SW480 (cell line): ENCODE measurements around the gene CREB5.
A peak's percentile ranks its signal among the peaks of the same experiment; 100 is the strongest.

ENCODE experiments used
- DNase-seq: peaks from one replicate; pipeline ENCODE4 v3.0.0-alpha.2; 2016; ENCODE audit warnings: low spot score

The CREB5 gene

DNA sequence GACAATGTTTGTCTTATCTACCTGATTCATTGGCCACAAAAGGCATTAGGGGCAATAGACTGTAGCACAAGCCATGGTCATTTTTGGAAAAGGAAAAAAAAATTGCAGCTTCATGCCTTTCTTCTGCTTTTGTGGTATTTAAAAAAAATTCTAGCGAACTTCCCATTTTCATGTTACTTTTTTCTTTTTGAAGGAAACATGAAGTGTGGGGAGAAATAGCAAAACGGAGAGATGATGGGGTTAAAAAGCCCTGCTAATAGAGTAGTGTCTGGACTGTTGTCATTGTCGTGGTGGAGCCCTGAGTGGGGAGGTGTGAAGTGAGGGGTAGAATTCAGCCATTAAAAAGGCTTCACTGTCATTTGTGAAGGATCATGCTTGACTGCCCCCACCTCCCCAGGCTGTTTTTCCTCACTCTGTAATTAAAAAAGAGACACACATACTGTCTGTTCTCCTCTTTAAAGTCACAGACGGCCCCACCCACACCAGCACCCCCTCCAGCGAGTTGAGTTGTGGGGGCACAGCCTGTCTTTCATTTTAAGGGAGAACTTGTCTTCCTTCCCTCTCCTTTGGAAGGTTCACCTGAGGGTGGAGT lies 272.4 kb downstream of the CREB5 start:
- DNase-seq = no peak

DNA sequence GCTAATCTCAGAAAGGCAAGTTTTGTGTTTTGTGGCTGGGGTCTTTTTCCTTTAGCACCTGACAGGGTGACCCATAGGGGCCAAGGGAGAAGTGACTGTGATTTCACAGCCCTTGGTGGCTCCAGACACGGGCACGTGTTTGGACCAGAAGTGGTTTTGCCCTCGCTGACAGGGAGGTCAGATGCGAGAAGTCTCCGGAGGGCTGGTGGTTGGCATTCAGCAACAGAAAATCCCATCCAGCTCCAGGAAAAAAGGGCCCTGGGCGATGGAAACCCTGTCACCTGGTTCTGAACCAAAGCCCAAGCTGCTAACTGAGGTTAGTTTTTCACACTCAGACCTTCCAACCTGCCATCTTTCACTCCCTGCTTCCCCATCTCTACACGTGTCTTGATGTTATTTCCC lies 272.9 kb downstream of the CREB5 start:
- no peak for DNase-seq

DNA sequence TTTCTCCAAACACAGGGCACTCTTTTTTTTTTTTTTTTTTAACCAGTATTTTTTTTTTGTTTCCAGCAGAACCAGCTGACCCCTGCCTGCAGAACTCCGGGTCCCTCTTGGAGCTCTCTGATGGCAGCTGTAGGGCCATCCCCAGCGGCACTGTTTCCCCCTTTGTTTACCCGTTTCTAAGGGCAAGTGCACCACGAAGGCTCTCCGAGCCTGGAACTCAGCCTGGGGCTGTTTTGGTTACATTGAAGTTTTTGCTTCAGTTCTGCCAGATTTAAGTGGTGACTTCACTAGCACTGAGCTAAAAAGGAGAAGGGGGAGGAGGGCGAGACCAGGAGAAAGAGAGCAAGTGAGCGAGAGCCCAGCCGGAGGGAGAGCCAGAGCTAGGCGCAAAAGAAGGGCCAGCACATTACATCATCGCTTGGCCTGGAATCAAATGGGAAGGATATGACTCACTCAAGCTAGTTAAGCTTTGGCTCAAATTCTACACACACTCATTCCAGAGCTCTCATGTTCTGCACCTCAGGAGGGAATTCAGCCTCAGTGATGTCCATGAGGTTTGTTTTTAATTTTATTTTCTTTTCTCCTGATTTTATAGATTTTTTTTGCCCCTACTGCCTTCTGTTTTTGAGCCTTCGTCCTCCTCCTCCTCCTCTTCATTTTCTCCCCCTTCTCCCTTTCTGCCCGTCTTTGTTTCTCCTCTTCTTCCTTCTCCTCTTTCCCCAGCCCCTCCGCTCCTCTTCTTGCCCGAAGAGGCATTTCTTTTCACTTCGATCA lies 273.5 kb downstream of the CREB5 start:
- DNase-seq = peak; percentile 95

DNA sequence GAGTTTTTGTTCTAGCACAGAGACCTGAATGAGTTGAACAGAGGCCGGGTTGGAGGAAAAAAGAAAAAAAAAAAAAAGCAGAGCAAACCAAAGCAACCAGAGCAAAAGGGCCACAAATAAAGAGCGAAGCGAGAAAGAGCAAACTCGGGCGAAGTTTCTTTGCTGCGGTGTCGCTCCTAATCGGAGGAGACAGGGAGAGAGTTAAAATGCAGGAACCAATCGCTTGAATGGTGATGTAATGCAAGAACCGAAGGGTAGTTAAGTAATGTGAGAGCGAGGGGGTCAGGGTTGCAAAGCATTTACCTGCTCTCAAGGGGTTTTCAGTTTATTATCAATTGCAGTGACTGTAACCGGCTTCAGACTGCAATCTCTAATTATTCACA lies 274.1 kb downstream of the CREB5 start:
- no peak for DNase-seq

DNA sequence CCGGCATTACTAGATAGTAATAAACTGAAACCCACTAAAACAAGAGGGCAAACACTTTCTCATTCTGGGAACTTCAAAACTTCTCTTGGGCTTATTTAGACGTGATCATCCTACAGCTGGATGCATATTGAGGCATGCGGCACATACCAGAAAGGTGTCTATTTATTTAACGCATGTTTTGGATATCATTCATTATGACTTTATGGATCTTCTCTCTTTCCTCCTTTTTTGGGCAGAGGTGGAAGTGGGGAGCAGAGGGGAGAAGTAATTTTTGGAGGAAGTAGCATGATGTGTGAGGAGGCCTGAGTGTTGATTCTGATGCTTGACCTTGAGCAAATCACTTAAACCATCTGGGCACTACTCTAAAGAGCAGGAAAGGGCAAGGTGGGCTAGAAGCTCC lies 275.2 kb downstream of the CREB5 start:
- DNase-seq = no peak

DNA sequence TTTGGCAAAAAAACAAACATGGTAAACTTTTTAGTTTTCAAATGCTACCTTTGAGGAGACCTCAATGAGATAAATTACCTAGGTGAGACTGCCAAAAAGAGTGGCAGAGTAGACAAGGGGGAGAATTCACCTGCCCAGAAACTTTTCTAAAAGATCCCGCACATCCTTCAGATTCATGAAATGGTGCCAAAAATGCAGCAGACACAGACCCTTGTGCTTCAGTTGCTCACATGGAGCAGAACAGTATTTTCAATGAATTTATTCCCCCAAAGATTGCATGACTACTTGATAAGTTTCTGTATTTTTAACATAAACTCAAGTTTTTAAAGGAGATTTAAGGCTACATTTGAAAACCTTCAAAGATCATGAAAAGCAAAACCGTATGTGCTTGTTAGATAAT lies 275.9 kb downstream of the CREB5 start:
- no peak for DNase-seq

DNA sequence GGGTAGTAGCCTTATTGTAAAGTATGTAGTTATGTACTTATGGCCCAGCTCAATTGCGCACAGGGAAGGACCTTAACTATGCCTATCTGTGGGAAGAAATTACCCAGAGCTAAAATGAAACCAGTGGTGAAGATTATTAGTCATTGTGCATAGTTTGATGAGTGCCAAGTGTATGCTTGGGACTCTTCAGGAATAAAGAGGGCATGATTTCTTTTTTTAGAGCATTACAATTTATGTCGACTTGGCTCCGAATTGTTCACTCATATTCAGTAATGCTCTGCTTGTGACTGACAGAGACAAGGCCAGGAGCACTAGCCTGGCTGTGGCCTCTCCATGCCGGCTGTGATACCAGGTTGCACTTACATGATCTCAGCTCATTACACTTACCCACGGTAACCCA lies 276.3 kb downstream of the CREB5 start:
- DNase-seq = no peak

DNA sequence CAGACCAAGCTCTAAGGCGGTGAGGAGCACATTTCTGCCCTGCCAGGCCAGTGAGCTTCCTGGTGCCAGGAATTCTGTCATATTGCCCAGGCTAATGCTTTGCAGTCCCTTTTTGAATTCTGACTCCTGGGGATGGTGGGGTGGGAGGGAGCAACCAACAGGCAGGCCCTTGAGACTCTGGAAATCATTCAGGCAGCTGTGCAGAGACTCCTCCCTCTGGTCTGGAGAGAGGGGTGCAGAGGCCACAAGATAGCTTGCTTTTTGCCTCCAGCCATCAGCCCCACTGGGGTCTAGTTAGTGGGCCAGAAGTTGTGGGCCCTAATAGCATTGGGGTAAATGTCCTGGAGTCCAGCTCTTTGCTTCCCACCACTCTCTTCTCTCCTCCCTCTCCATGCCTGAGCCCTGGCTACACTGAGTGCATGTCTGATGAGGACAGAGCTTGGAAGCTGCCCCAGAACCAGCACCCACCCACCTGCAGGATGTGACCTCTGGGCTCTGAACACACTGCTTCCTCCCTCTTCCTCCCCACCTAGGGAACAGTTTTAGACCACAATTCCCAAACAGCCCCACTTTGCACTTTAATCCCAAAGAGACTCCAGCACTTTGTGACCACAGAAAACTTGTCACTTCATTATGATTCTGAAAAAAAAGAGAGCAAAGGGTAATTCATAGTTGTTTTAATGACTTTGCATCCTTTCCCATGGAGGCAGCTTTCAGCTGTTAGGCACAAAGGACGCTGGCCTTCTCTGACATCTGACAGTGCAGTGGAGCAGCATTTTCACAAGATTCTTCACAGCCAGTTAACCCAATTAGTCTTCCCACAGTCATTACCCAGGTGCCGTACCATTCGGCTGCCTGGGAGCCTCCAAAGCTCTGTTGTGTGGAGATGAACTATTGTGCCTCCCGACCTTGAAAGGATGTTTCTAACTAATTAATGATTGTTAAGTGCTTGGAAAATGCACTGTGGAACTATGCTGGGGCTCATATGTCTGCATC lies 283.3 kb downstream of the CREB5 start:
- DNase-seq = peak; percentile 11

DNA sequence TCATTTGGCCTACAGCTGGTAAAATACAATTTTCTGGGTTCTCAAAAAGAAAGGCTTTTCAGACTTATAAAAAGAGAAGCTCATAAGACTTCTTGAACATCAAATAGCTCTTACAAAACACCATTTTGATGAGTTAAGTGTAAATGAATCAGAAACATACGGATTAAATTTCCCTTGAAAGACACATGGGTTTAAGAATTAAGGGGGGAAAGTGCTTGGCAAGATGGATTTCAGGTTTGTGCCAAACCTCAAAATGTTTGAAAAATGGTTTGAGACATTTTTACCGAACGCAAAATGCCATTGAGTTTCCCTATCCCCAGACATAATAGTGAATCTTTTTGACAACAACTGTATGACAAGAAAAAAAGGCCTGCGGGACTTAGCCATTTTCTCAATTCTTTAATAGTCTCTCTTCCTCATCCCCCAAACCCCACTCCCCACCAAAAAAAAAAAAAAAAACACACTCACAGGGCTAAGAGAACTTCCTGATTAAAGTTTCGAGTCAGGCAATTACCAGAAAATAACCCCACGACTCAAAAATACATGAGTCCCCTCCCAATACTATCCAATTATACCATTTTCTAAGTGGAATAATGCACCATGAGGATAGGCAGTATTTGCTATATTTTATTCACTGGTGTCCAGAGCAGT lies 285.7 kb downstream of the CREB5 start:
- DNase-seq = no peak

DNA sequence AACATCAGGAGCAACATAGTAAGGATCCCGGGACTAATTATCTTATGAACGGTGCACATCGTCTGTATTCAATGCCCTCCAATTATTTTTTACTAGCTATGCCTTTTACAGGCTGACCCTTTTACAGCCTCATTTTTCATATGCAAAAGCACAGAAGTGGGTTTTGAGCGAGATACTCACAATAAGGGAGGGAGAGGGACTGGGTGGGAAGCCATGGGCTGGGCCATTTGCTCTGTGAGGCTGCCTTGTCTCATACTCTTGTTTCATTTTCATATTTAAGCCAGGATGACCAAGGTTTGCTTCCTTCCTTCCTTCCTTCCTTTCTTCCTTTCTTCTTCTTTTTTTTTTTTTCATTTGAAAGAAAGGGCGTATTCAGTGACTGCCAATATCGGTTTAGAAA lies 286.5 kb downstream of the CREB5 start:
- no peak for DNase-seq

DNA sequence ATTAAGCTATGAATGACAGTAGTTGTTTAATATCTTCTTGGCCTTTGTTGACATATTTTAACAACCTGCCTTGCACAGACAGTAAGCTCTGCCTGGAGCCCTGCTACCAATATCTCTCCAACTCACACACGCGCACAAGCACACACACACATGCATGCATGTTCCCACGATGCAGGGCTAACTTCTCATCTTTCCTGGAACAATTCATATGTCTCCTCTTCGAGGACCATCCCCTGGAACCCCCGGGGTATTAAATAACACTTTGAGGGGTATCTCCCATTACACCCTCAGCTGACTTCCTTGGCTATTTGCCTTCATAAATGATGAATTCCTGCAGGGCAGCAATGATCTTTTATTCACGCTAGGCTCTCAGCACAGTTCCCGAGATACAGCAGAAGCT lies 287.8 kb downstream of the CREB5 start:
- DNase-seq = no peak

DNA sequence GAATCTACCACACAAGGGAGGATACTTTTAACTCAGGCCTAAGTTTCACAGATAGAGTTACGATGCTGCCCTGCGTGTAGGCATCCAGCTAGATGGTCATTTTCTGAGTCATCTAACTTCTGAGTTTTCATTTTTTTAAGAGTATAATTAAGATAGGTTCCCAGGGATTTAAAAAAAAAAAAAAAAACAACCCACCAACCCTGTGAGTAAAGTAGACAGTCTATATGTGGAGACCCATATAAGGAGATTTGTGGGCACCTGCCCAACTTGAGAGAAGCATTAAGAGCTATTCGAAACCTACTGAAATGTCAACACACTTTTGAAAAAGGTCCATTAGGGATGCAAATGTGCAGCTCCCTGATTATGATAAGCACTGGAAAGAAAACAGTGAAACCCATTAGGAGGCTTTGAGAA lies 288.5 kb downstream of the CREB5 start:
- no peak for DNase-seq

DNA sequence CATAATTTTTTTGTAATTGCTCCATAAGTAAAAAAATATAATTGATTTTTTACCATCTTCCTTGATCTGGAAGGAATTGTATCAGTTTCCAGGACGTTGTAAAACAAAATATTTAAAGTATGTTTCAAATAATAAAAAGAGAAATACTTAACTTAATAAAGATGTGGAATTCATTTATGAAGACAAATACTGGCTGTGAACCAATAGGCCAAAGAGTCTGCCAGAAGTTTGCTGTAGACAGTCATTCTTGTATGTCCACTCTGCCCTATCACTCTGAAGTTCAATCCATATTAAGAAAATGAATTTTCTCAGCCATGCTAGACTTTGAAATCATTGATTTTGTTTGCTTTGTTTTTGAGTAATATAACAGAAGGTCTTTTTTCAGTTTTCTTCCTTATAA lies 289.4 kb downstream of the CREB5 start:
- DNase-seq = no peak

DNA sequence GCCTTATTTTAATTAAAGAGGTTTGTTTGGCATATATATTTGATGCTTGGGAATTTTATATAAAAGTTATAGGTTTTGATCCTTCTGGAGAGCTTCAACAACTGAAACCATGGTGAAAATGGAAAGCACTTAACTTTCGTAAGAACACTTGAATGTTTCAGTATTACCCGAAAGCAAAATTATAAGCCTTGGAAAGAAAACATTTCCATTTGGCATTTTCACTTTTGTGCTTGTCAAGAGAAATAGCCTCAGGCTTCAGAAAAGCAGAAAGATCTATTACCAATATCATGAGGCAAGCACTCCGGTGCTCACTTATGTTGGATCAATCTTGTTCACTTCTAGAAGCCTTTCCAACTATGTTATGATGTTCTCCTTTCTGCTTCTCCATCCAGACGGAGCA lies 289.9 kb downstream of the CREB5 start:
- DNase-seq = no peak

DNA sequence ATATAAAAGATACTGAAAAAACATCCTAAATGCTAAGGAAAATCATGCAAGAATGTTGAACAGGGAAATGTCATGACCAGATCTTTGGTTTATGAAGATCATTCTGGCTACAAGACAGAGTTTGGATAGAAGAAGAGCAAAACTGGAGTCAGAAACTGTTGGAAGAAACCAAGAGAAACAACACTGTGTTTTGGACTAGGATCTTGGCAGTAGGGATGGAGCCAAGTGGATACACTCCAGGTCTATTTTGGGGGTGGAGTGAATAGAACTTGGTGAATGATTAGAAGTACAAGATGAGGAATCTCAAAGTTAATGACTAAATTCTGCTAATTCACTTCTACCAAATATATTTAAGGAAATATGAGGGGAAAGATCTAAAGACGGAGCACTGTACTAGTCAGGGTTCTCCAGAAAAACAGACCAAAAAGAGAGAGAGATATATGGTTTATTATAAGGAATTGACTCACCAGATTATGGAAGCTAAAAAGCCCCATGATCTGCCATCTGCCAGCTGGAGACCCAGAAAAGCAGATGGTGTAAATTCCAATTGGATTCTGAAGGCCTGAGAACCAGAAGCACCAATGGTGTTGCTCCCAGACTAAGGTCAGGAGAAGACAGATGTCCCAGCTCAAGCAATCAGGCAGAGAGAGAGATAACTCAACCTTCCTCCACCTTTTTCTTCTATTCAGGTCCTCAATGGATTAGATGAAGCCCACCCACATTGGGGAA lies 290.9 kb downstream of the CREB5 start:
- no peak for DNase-seq

DNA sequence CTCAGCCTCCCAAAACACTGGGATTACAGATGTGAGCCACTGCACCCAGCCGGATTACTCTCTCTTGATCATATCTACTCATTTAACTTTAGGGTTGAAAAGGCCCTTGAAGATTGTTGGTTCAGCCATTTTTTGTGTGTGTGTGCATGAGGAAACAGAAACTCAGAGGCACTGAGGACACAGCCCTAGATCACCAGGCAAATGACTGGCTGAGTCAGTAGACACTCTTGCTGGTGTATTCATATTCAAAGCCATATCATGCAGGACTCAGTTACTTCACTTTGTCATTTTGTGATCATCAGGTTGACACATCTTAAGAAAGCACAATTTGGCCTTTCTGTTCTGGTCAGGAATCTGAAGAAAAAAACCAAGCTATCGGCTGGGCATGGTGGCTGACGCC lies 292.4 kb downstream of the CREB5 start:
- DNase-seq = no peak

DNA sequence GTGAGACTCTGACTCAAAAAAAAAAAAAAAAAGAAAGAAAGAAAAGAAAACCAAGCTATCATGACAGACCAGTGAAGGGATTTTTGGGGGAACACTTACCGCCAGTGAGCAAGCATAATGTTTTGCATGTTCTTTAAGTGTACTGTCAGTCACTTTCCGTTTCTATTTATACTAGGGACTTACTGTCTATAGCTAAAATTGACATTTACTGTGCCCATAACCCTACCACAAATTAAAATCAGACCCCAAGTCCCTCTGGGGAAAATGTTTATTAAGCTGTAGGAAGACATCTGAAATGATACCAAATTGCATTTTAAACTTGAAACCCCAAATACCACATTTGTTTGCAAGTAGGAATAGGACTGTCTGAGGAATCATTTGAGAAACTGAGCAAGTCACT lies 293.0 kb downstream of the CREB5 start:
- no peak for DNase-seq

DNA sequence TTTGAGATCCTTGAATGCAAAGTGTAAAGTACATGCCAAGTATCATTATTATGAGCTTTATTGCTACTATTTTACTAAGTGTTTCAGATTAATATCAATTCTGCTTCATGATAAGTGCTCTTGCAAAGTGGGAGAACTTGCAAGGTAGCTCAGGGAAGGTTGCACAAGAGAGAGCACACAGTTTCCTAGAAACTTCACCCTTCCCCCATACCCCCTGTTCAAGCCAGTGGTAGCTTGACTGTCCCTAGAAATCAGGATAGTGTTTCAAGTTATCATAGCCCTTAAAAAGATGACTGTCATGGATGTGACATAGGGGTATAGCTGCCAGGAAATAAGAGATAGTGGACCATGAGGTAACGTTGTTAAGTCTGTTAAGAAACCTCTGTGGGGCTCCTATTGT lies 294.3 kb downstream of the CREB5 start:
- no peak for DNase-seq

DNA sequence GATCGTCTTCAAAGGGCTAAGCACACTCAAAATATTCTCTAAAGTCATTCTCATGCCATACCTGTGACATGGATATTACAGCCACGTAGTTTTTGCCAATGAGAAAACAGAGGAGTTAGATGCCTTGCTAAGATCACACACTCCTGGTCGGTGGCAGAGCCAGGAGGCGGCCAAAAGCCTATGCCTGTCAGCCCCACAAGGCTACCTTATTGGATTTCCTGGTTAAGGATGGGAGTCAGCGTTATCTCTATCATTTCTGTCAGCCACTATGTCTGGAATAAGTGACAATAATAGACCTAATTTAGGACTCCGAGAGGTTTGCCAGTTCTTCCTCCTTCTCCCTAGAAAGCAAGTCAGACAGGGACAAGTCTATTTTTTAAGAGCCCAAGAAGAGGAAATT lies 295.0 kb downstream of the CREB5 start:
- DNase-seq = no peak

DNA sequence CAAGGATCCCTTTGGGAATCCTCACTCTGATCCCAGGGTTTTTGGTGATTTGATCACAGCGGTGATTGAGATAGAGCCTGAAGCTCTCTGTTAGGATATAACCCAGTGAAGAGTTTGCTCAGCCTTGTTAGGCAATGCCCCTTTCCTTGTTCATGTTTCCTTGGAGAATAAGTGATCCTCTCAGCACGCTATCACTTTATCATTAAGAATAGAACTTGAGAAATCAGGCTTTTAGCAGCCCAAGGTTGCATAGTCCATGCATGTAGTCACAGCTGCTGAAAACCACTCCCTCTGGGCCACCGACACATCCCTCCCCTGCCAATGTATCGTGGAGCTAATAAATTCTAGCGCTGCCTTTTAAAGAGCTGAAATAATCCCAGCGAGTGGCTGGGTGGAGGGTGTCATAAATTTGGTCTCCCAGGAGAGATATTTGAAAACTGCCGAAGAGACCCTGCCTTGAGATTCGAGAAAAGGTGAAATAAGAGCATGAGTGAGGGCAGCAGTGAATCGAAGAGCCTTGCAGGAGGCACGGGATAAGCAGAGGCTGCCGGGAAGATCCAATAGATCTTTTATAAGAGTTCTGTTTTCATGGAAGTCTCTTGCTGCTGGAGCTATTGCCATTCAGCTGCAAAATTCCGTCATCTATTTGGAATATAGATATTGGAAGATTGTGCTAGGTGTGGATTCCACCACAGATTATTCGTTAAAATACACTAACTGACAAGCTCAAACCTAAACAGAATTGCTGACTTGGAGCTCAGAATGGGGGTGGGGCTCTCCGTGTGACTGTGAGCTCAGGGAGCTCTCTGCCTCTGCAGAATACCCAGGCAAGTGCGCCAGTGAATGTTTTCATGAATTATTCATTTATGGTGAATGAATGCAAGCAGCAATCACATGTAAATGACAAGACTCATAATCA lies 296.0 kb downstream of the CREB5 start:
- peak; percentile 28 for DNase-seq

DNA sequence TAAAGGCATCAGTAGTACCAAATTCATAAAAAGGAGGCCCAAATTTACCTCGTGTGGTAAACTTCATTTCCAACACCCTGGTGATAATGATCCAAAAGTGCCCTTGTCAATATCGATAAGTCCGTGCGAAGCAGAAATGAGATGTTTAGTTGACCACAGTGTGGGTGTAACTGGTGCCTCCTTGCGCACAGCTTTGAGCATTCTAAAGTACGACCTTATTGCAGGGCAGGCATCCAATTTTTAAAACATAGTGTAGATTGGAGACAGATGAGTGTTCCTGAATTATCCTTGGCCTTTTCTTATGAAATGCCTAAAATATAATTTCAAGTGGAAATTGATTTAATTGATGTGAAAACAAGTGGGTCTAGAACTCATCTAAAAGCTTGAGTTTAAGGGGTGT lies 297.4 kb downstream of the CREB5 start:
- no peak for DNase-seq
